ENCODE measurements around the gene IL17RC. TPM values are rescaled to one million over a fixed set of nuclear protein-coding genes. Genes with fewer than 3 reads are reported as not detected.

The IL17RC gene
- total RNA-seq, 1 donor from 2014 or later = 36.6 TPM

- Mint-ChIP-seq H3K9me3 (ENCODE audit: unreplicated experiment) (no peaks in the 10 kb centered on the region), H3K4me3 (ENCODE audit: unreplicated experiment) (no peak overlapping the region), H3K27ac (ENCODE audit: unreplicated experiment) (no peak overlapping the region), H3K27me3 (ENCODE audit: unreplicated experiment) (no peaks in the 10 kb centered on the region), H3K36me3 (ENCODE audit: unreplicated experiment) (no peaks in the 10 kb centered on the region), H3K4me1 (ENCODE audit: unreplicated experiment) (peaks cover 22% of the 10 kb centered on the region)
- TF ChIP-seq CTCF (IDR thresholded peaks at IDR 0.05) = no peak
- no peak for DNase-seq (ENCODE audit: extremely low spot score, unreplicated experiment)
Observed at GRCh38 chr3:9948586-9948985, 31.7 kb downstream of the IL17RC start.

DNA sequence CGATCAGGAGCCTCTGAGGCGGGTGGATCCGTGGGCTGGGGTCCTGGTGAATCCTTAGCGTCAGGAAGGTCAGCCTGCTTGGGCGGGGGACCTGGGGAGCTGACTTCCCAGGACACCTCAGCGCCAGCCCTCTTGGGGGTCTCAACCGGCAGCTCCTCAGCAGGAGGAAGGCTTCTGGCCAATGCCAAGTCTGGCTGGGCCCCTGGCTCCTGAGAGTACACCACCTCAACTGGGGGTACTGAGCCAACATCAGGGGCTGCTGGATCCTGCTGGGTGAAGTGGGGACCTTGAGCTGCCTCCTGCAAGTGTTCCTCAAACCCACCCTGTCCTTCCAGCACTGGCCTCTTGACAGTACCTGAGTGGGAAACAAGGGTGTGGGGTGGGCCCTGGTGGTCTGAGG, 32.2 kb downstream of the IL17RC start:
- H3K27me3 Mint-ChIP-seq (ENCODE audit: unreplicated experiment) = no peaks in the 10 kb centered on the region
- no peak for TF ChIP-seq CTCF (IDR thresholded peaks at IDR 0.05)
- DNase-seq (ENCODE audit: extremely low spot score, unreplicated experiment) = no peak
- H3K9me3 Mint-ChIP-seq (ENCODE audit: unreplicated experiment) = no peaks in the 10 kb centered on the region
- no peak overlapping the region for H3K4me3 Mint-ChIP-seq (ENCODE audit: unreplicated experiment)
- H3K27ac Mint-ChIP-seq (ENCODE audit: unreplicated experiment) = no peak overlapping the region
- H3K4me1 Mint-ChIP-seq (ENCODE audit: unreplicated experiment) = peaks cover 22% of the 10 kb centered on the region
- no peaks in the 10 kb centered on the region for H3K36me3 Mint-ChIP-seq (ENCODE audit: unreplicated experiment)

DNA sequence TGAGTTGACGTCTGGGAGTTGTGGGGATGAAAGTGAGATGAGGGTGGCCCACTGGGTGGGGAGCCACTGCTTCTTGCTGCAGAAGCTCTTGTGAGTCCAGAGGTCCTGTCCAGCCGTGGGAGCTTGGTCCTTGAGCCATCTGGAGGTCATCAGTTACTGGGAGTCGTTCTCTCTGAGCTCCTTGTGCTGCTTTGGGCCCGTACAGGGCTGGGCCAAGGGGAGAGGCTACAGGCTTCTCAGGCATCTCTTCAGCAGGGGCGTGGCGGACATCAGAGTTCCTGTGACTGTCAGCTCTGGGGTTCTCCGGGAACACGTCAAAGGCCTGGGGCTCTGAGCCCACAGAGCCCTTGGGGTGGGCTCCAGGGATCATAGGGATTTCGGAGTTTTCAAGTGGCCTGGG, 32.7 kb downstream of the IL17RC start:
- Mint-ChIP-seq H3K9me3 (ENCODE audit: unreplicated experiment) (no peaks in the 10 kb centered on the region), H3K4me1 (ENCODE audit: unreplicated experiment) (peaks cover 22% of the 10 kb centered on the region), H3K36me3 (ENCODE audit: unreplicated experiment) (no peaks in the 10 kb centered on the region), H3K27me3 (ENCODE audit: unreplicated experiment) (no peaks in the 10 kb centered on the region), H3K4me3 (ENCODE audit: unreplicated experiment) (no peak overlapping the region), H3K27ac (ENCODE audit: unreplicated experiment) (no peak overlapping the region)
- TF ChIP-seq CTCF (IDR thresholded peaks at IDR 0.05) = no peak
- no peak for DNase-seq (ENCODE audit: extremely low spot score, unreplicated experiment)

GRCh38 chr3:9951126-9951525, 34.2 kb downstream of the IL17RC start:
- Mint-ChIP-seq H3K4me3 (ENCODE audit: unreplicated experiment) (peak overlapping the region; percentile 76), H3K27ac (ENCODE audit: unreplicated experiment) (no peak overlapping the region), H3K4me1 (ENCODE audit: unreplicated experiment) (peaks cover 23% of the 10 kb centered on the region), H3K9me3 (ENCODE audit: unreplicated experiment) (no peaks in the 10 kb centered on the region), H3K36me3 (ENCODE audit: unreplicated experiment) (no peaks in the 10 kb centered on the region), H3K27me3 (ENCODE audit: unreplicated experiment) (no peaks in the 10 kb centered on the region)
- no peak for DNase-seq (ENCODE audit: extremely low spot score, unreplicated experiment)
- no peak for TF ChIP-seq CTCF (IDR thresholded peaks at IDR 0.05)

DNA sequence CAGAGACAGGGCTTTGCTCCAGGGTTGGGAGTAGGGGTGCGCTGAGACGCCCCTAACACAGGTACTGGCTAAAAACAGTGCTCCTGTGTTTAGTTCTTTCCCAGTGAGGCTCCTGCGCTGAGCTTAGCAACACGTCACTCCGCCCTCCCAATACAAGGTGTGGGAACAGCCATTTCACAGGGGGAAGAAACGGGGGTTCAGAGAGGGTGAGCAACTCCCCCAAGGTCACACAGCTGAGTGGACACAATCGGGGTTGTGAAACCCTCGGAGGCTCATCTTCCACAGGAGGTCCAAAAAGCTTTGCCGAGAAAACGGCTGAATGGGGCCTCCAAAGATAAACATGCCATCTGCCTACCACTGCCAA, 34.7 kb downstream of the IL17RC start:
- no peak overlapping the region for H3K27ac Mint-ChIP-seq (ENCODE audit: unreplicated experiment)

More for the DNA sequence above, 34.7 kb downstream of the IL17RC start:
- H3K36me3 Mint-ChIP-seq (ENCODE audit: unreplicated experiment) = no peaks in the 10 kb centered on the region
- H3K4me1 Mint-ChIP-seq (ENCODE audit: unreplicated experiment) = peaks cover 22% of the 10 kb centered on the region
- no peak for TF ChIP-seq CTCF (IDR thresholded peaks at IDR 0.05)
- H3K27me3 Mint-ChIP-seq (ENCODE audit: unreplicated experiment) = no peaks in the 10 kb centered on the region
- no peaks in the 10 kb centered on the region for H3K9me3 Mint-ChIP-seq (ENCODE audit: unreplicated experiment)
- peak overlapping the region; percentile 76 for H3K4me3 Mint-ChIP-seq (ENCODE audit: unreplicated experiment)
- DNase-seq (ENCODE audit: extremely low spot score, unreplicated experiment) = no peak

Measured in osteocyte (in vitro differentiated cells).